Anterior cingulate cortex (tissue), 58 donors: ENCODE results near the gene DCHS2.

ENCODE experiments used
- DNase-seq, 58 donors: peaks; one replicate each; lab custom pipeline; 2025; lab: John Stamatoyannopoulos, UW

The DCHS2 gene

GRCh38 chr4:154456240-154456639 lies 35.4 kb downstream of the DCHS2 start:
- DNase-seq = no peak

- no peak for DNase-seq
Measured at GRCh38 chr4:154455111-154455510, 36.5 kb downstream of the DCHS2 start.

- DNase-seq = no peak
Measured at GRCh38 chr4:154454710-154455109, 36.9 kb downstream of the DCHS2 start.

GRCh38 chr4:154452798-154453346 lies 38.7 kb downstream of the DCHS2 start:
- DNase-seq = no peak

GRCh38 chr4:154450966-154451365 lies 40.6 kb downstream of the DCHS2 start:
- peak in 12 of 58 donors; percentile 1 to 46 (median 4) for DNase-seq

- no peak for DNase-seq
Measured at GRCh38 chr4:154444958-154445357, 46.6 kb downstream of the DCHS2 start.

- no peak for DNase-seq
Measured at GRCh38 chr4:154441982-154442381, 49.6 kb downstream of the DCHS2 start.

- no peak for DNase-seq
Measured at GRCh38 chr4:154441124-154441523, 50.5 kb downstream of the DCHS2 start.

- DNase-seq = no peak
Measured at GRCh38 chr4:154439224-154439623, 52.4 kb downstream of the DCHS2 start.

GRCh38 chr4:154435895-154436294 lies 55.7 kb downstream of the DCHS2 start:
- DNase-seq = no peak

GRCh38 chr4:154433543-154433942 lies 58.1 kb downstream of the DCHS2 start:
- DNase-seq = no peak

- no peak for DNase-seq
Measured at GRCh38 chr4:154429176-154429575, 62.4 kb downstream of the DCHS2 start.

- DNase-seq = no peak
Measured at GRCh38 chr4:154427149-154427548, 64.5 kb downstream of the DCHS2 start.

GRCh38 chr4:154425514-154425913 lies 66.1 kb downstream of the DCHS2 start:
- peak in 5 of 58 donors; percentile 8 to 54 (median 24) for DNase-seq

GRCh38 chr4:154424810-154425484 lies 66.7 kb downstream of the DCHS2 start:
- DNase-seq = no peak

- no peak for DNase-seq
Measured at GRCh38 chr4:154422152-154422551, 69.4 kb downstream of the DCHS2 start.

GRCh38 chr4:154421618-154422017 lies 70.0 kb downstream of the DCHS2 start:
- no peak for DNase-seq

- DNase-seq = no peak
Measured at GRCh38 chr4:154417373-154417673, 74.3 kb downstream of the DCHS2 start.

GRCh38 chr4:154416190-154416547 lies 75.4 kb downstream of the DCHS2 start:
- peak in 9 of 58 donors; percentile 4 to 50 (median 9) for DNase-seq

- DNase-seq = no peak
Measured at GRCh38 chr4:154415313-154415712, 76.3 kb downstream of the DCHS2 start.

- no peak for DNase-seq
Measured at GRCh38 chr4:154414796-154415195, 76.8 kb downstream of the DCHS2 start.

GRCh38 chr4:154414371-154414770 lies 77.2 kb downstream of the DCHS2 start:
- no peak for DNase-seq

GRCh38 chr4:154407443-154407842 lies 84.2 kb downstream of the DCHS2 start:
- DNase-seq = no peak
